Neutrophil (primary cell): ENCODE measurements around the gene CDKN2D.

ENCODE experiments used
- H3K27ac ChIP-seq: fragments of 200-600 bp; sonication (generic); 2 replicates; pipeline ENCODE4 v1.5.1; 2016; ENCODE audit warnings: mild to moderate bottlenecking, moderate library complexity
- H3K27me3 ChIP-seq: fragments of 200-600 bp; sonication (generic); 2 replicates; pipeline ENCODE4 v1.6.0; 2016; ENCODE audit warnings: mild to moderate bottlenecking
- H3K36me3 ChIP-seq: fragments of 200-600 bp; sonication (generic); 2 replicates; pipeline ENCODE4 v1.5.1; 2017
- H3K4me1 ChIP-seq, 2 experiments: fragments of 200-600 bp in 1 of 2; sonication (generic) in 1 of 2; 1 replicate in 1 of 2; 2 replicates in 1 of 2; pipeline versions ENCODE4 v1.5.1 to v1.6.1; 2013 to 2016; ENCODE audit warnings: low read depth in 1 of 2, low read length in 1 of 2, mild to moderate bottlenecking in 1 of 2, moderate library complexity in 1 of 2; ENCODE audit not compliant: control insufficient read depth in 1 of 2, insufficient read depth in 1 of 2
- H3K4me3 ChIP-seq, 2 experiments: fragments of 200-600 bp in 1 of 2; sonication (generic) in 1 of 2; 1 replicate in 1 of 2; 2 replicates in 1 of 2; pipeline ENCODE4 v1.5.1; 2013 to 2016; ENCODE audit warnings: low read depth in 1 of 2, low read length in 1 of 2, mild to moderate bottlenecking in 1 of 2, moderate library complexity in 1 of 2
- H3K9me3 ChIP-seq: fragments of 200-600 bp; sonication (generic); 2 replicates; pipeline ENCODE4 v1.5.1; 2016
- CTCF ChIP-seq: fragments of 200-600 bp; sonication (generic); IDR thresholded peaks from 2 replicates; pipeline ENCODE4 v1.5.1; 2016; ENCODE audit warnings: antibody characterized with exemption

The CDKN2D gene

GRCh38 chr19:10566658-10567410, 1.9 kb downstream of the CDKN2D start:
- peaks cover 16% of the 10 kb centered on the region for H3K36me3 ChIP-seq
- peak overlapping the region; percentile 94 for H3K27ac ChIP-seq
- H3K4me3 ChIP-seq: peak overlapping the region; percentile 90 to 100
- H3K27me3 ChIP-seq: no peaks in the 10 kb centered on the region
- H3K4me1 ChIP-seq: peaks cover 37 to 40% of the 10 kb centered on the region in 2 experiments
- no peaks in the 10 kb centered on the region for H3K9me3 ChIP-seq
- no peak for TF ChIP-seq CTCF

GRCh38 chr19:10566408-10566657, 2.4 kb downstream of the CDKN2D start:
- Histone ChIP-seq H3K4me1 (peaks cover 37 to 40% of the 10 kb centered on the region in 2 experiments), H3K4me3 (peak overlapping the region; percentile 90 to 100), H3K9me3 (no peaks in the 10 kb centered on the region), H3K36me3 (peaks cover 18% of the 10 kb centered on the region), H3K27ac (peak overlapping the region; percentile 94), H3K27me3 (no peaks in the 10 kb centered on the region)
- TF ChIP-seq CTCF: no peak

GRCh38 chr19:10565567-10566407, 3.0 kb downstream of the CDKN2D start, which contains the start of gene KRI1:
TSS of gene KRI1 (minus strand) at chr19:10566010. CDS start at chr19:10565999, 11 bp downstream.
- H3K9me3 ChIP-seq: no peaks in the 10 kb centered on the region
- no peaks in the 10 kb centered on the region for H3K27me3 ChIP-seq
- H3K27ac ChIP-seq: peak within 1 kb of the TSS; percentile 94
- peak within 1 kb of the TSS; percentile 90 to 100 for H3K4me3 ChIP-seq
- TF ChIP-seq CTCF: peak; percentile 85
- peaks cover 23% of the 10 kb centered on the region for H3K36me3 ChIP-seq
- H3K4me1 ChIP-seq: peaks cover 37 to 40% of the 10 kb centered on the region in 2 experiments

GRCh38 chr19:10565028-10565566, 3.7 kb downstream of the CDKN2D start:
- peak overlapping the region; percentile 90 to 100 for H3K4me3 ChIP-seq
- no peak for TF ChIP-seq CTCF
- no peaks in the 10 kb centered on the region for H3K9me3 ChIP-seq
- no peaks in the 10 kb centered on the region for H3K27me3 ChIP-seq
- peak overlapping the region; percentile 94 for H3K27ac ChIP-seq
- peaks cover 37 to 39% of the 10 kb centered on the region in 2 experiments for H3K4me1 ChIP-seq
- peaks cover 29% of the 10 kb centered on the region for H3K36me3 ChIP-seq

DNA sequence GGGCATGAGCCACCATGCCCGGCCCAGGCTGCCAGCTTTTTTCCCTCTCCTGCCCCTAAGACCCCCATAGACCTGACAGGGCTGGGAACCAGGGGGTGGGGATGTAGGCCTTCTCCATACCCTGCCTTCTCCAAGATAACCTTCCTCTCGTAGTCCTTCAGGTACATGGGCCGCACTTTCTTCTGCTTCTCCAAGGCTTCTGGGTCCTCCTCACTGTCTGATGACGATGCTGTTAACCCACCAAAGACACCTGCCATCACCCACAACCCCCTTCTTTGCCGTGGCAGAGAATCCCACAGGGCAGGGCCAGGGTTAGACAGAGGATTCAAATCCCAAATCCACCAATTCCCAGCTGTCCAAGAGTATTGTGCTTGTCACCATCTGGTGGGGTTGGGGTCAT, 6.2 kb downstream of the CDKN2D start:
- no peaks in the 10 kb centered on the region for H3K27me3 ChIP-seq
- TF ChIP-seq CTCF: no peak

More for the DNA sequence above, 6.2 kb downstream of the CDKN2D start:
- no peak overlapping the region for H3K4me3 ChIP-seq
- H3K9me3 ChIP-seq: no peaks in the 10 kb centered on the region
- H3K27ac ChIP-seq: no peak overlapping the region
- H3K4me1 ChIP-seq: peaks cover 26 to 27% of the 10 kb centered on the region in 2 experiments
- peaks cover 46% of the 10 kb centered on the region for H3K36me3 ChIP-seq
